Body of pancreas (tissue), 4 donors: ENCODE data around the gene RNF224.

Source experiments
- CTCF ChIP-seq, 7 experiments: fragments of 450-650 bp in 4 of 7; fragments of 200-600 bp in 3 of 7; sonication (generic) in 3 of 7; IDR thresholded peaks; one replicate each; pipeline ENCODE4 v1.5.1; 2016 to 2019; ENCODE audit warnings: antibody characterized with exemption in 7 of 7
- POLR2A ChIP-seq, 3 donors: fragments of 450-650 bp; IDR thresholded peaks; one replicate each; pipeline ENCODE4 v1.6.1; 2016; ENCODE audit warnings: antibody characterized with exemption in 3 of 3, mild to moderate bottlenecking in 2 of 3

GRCh38 chr9:137272241-137273094 is 45.2 kb downstream of the RNF224 start:
- TF ChIP-seq CTCF (IDR thresholded peaks at IDR 0.05) (no peak), POLR2A (IDR thresholded peaks at IDR 0.05) (no peak)
